Measurements from ENCODE around the gene KLHL10. TPM values are rescaled to one million over a fixed set of nuclear protein-coding genes. Genes with fewer than 3 reads are reported as not detected.

Gene KLHL10
- total RNA-seq, 2 experiments from 2014 or later, result not detected

- BruUV-seq (replicated peaks), result no TSS peak
- H3K27ac ChIP-seq (ENCODE audit: low read depth, low read length, poor library complexity, severe bottlenecking), result no peak within 1 kb of the TSS
- no peaks in the 10 kb centered on the region for H3K79me2 ChIP-seq (ENCODE audit: insufficient read depth, low read depth, low read length)
- ChIA-PET CTCF (ENCODE audit: unreplicated experiment) (no interaction called here), POLR2A (interaction anchor here (0.6 kb wide), 1 partner anchor 11 kb away, joined by 3 read pairs; no protein-coding TSS in a partner anchor)
- no peaks in the 10 kb centered on the region for H3K9me3 ChIP-seq (ENCODE audit: low read length)
- no peaks in the 10 kb centered on the region for H3K36me3 ChIP-seq (ENCODE audit: insufficient read depth, low read length)
- H3K4me1 ChIP-seq (ENCODE audit: insufficient read depth, low read length, poor library complexity, severe bottlenecking), result peaks cover 9% of the 10 kb centered on the region
- peak within 1 kb of the TSS; percentile 75 for H3K4me2 ChIP-seq (ENCODE audit: low read length)
- no peaks in the 10 kb centered on the region for H4K20me1 ChIP-seq (ENCODE audit: insufficient read depth, low read length)
- H3K4me3 ChIP-seq (ENCODE audit: low read depth, low read length, poor library complexity, severe bottlenecking), result peak within 1 kb of the TSS; percentile 65
- intact Hi-C loops (cut with micrococcal nuclease; ENCODE audit: unreplicated experiment), result no loop called here
- peak; percentile 45 for DNase-seq (ENCODE audit: low spot score)
- H2AFZ ChIP-seq (ENCODE audit: low read length), result peak within 1 kb of the TSS; percentile 56
- no peaks in the 10 kb centered on the region for H3K9me2 ChIP-seq (ENCODE audit: insufficient read depth, low read length)
- TF ChIP-seq EZH2phosphoT487 (IDR thresholded peaks at IDR 0.05; ENCODE audit: borderline replicate concordance, low read depth, low read length), result no peak
- TF ChIP-seq, protein P1, sequence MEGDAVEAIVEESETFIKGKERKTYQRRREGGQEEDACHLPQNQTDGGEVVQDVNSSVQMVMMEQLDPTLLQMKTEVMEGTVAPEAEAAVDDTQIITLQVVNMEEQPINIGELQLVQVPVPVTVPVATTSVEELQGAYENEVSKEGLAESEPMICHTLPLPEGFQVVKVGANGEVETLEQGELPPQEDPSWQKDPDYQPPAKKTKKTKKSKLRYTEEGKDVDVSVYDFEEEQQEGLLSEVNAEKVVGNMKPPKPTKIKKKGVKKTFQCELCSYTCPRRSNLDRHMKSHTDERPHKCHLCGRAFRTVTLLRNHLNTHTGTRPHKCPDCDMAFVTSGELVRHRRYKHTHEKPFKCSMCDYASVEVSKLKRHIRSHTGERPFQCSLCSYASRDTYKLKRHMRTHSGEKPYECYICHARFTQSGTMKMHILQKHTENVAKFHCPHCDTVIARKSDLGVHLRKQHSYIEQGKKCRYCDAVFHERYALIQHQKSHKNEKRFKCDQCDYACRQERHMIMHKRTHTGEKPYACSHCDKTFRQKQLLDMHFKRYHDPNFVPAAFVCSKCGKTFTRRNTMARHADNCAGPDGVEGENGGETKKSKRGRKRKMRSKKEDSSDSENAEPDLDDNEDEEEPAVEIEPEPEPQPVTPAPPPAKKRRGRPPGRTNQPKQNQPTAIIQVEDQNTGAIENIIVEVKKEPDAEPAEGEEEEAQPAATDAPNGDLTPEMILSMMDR (conservative IDR thresholded peaks at IDR 0.05; ENCODE audit: low read length), result no peak
Observed at GRCh38 chr17:41812381-41813151, 25.1 kb upstream of the KLHL10 start, which contains the start of gene FKBP10. FKBP10 (plus strand) TSS chr17:41813004; CDS start chr17:41813035, 31 bp downstream.

GRCh38 chr17:41813152-41813680, 24.4 kb upstream of the KLHL10 start:
- BruUV-seq (replicated peaks), result no TSS peak
- TF ChIP-seq, protein P1 (conservative IDR thresholded peaks at IDR 0.05; ENCODE audit: low read length), result no peak
- no peak for TF ChIP-seq EZH2phosphoT487 (IDR thresholded peaks at IDR 0.05; ENCODE audit: borderline replicate concordance, low read depth, low read length)
- Histone ChIP-seq H2AFZ (ENCODE audit: low read length) (no peak overlapping the region), H3K4me2 (ENCODE audit: low read length) (no peak overlapping the region), H3K9me3 (ENCODE audit: low read length) (no peaks in the 10 kb centered on the region), H3K4me3 (ENCODE audit: low read depth, low read length, poor library complexity, severe bottlenecking) (no peak overlapping the region), H4K20me1 (ENCODE audit: insufficient read depth, low read length) (no peaks in the 10 kb centered on the region), H3K36me3 (ENCODE audit: insufficient read depth, low read length) (no peaks in the 10 kb centered on the region), H3K9me2 (ENCODE audit: insufficient read depth, low read length) (no peaks in the 10 kb centered on the region), H3K27ac (ENCODE audit: low read depth, low read length, poor library complexity, severe bottlenecking) (no peak overlapping the region), H3K79me2 (ENCODE audit: insufficient read depth, low read depth, low read length) (no peaks in the 10 kb centered on the region), H3K4me1 (ENCODE audit: insufficient read depth, low read length, poor library complexity, severe bottlenecking) (peaks cover 9% of the 10 kb centered on the region)
- DNase-seq (ENCODE audit: low spot score), result no peak
- ChIA-PET CTCF (ENCODE audit: unreplicated experiment) (no interaction called here), POLR2A (no interaction called here)
- intact Hi-C loops (cut with micrococcal nuclease; ENCODE audit: unreplicated experiment), result no loop called here

GRCh38 chr17:41813699-41814124, 23.9 kb upstream of the KLHL10 start:
- Histone ChIP-seq H3K36me3 (ENCODE audit: insufficient read depth, low read length) (no peaks in the 10 kb centered on the region), H3K9me3 (ENCODE audit: low read length) (no peaks in the 10 kb centered on the region), H3K4me1 (ENCODE audit: insufficient read depth, low read length, poor library complexity, severe bottlenecking) (peaks cover 9% of the 10 kb centered on the region), H4K20me1 (ENCODE audit: insufficient read depth, low read length) (no peaks in the 10 kb centered on the region), H2AFZ (ENCODE audit: low read length) (no peak overlapping the region), H3K9me2 (ENCODE audit: insufficient read depth, low read length) (no peaks in the 10 kb centered on the region), H3K4me2 (ENCODE audit: low read length) (no peak overlapping the region), H3K27ac (ENCODE audit: low read depth, low read length, poor library complexity, severe bottlenecking) (no peak overlapping the region), H3K4me3 (ENCODE audit: low read depth, low read length, poor library complexity, severe bottlenecking) (no peak overlapping the region), H3K79me2 (ENCODE audit: insufficient read depth, low read depth, low read length) (no peaks in the 10 kb centered on the region)
- DNase-seq (ENCODE audit: low spot score), result no peak
- no TSS peak for BruUV-seq (replicated peaks)
- ChIA-PET CTCF (ENCODE audit: unreplicated experiment) (no interaction called here), POLR2A (no interaction called here)
- TF ChIP-seq EZH2phosphoT487 (IDR thresholded peaks at IDR 0.05; ENCODE audit: borderline replicate concordance, low read depth, low read length), result no peak
- TF ChIP-seq, protein P1 (conservative IDR thresholded peaks at IDR 0.05; ENCODE audit: low read length), result no peak
- intact Hi-C loops (cut with micrococcal nuclease; ENCODE audit: unreplicated experiment), result no loop called here
